K562 (cell line): ENCODE results near the gene OR2G2. TPM values are rescaled to one million over a fixed set of nuclear protein-coding genes. Genes with fewer than 3 reads are reported as not detected.

Source experiments
- ATAC-seq: fragments of 200-7000 bp; cut with Tn5 transposase; 3 replicates; pipeline ENCODE4 v1.9.1; 2020; ENCODE audit warnings: moderate library complexity
- BruUV-seq: library from RNA; stranded (reverse); fragments of 400-500 nt; replicated peaks from 2 replicates; lab custom pipeline; 2021; lab: Mats Ljungman, UMichigan
- CTCF ChIA-PET: fragments of 300-600 bp; formaldehyde crosslinking; extraction: SDS; loops from one replicate; lab custom pipeline; 2021; ENCODE audit warnings: low intra/inter-chr PET ratio; lab: Yijun Ruan, JAX
- POLR2A ChIA-PET: fragments of 300-600, 350-650 bp; sonication (Branson Sonifier 250); formaldehyde crosslinking; extraction: SDS; loops from one replicate; lab custom pipeline; 2021; ENCODE audit warnings: antibody characterized with exemption, inconsistent platforms; lab: Yijun Ruan, JAX
- DNase-seq, 4 experiments: peaks; one replicate each; pipeline versions ENCODE4 v3.0.0 to v3.0.0-alpha.2; 2011 to 2018; ENCODE audit warnings: low spot score in 3 of 4, mixed read lengths in 3 of 4; ENCODE audit errors: extremely low read depth in 1 of 4
- FAIRE-seq: peaks from 2 replicates; lab custom pipeline; 2011; peaks lifted over from hg19 to GRCh38; lab: Jason Lieb, UNC
- H2AFZ ChIP-seq: 2 replicates; pipeline ENCODE4 v1.6.0; 2011; ENCODE audit warnings: low read depth, low read length, control low read depth, inconsistent platforms
- H3K27ac ChIP-seq: fragments of 200-600 bp; 3 replicates; pipeline ENCODE4 v1.8.0; 2011; ENCODE audit warnings: low read depth, mild to moderate bottlenecking, control low read depth, inconsistent platforms, low read length, moderate library complexity, mixed read lengths; ENCODE audit errors: extremely low read depth
- H3K27me3 ChIP-seq, 2 experiments: fragments of 300-600 bp in 1 of 2; 2 replicates in 1 of 2; 3 replicates in 1 of 2; pipeline versions ENCODE4 v1.6.0 to v1.8.0; 2011; ENCODE audit warnings: inconsistent platforms in 2 of 2, low read length in 2 of 2, mild to moderate bottlenecking in 1 of 2, mixed read lengths in 1 of 2, moderate library complexity in 1 of 2; ENCODE audit not compliant: control insufficient read depth in 2 of 2, insufficient read depth in 2 of 2
- H3K36me3 ChIP-seq: fragments of 300-600 bp; 3 replicates; pipeline ENCODE4 v1.8.0; 2011; ENCODE audit warnings: mild to moderate bottlenecking, low read length, inconsistent platforms; ENCODE audit not compliant: control insufficient read depth, insufficient read depth
- H3K4me1 ChIP-seq, 2 experiments: fragments of 200-600 bp in 1 of 2; replicated peaks in 1 of 2; 2 replicates in 1 of 2; 3 replicates in 1 of 2; pipeline versions ENCODE4 v1.5.1 to v1.8.0; 2011; ENCODE audit warnings: inconsistent platforms in 2 of 2, low read length in 2 of 2, mild to moderate bottlenecking in 1 of 2, mixed read lengths in 1 of 2, moderate library complexity in 1 of 2; ENCODE audit not compliant: control insufficient read depth in 2 of 2, insufficient read depth in 2 of 2
- H3K4me2 ChIP-seq: 2 replicates; pipeline ENCODE4 v1.6.1; 2011; ENCODE audit warnings: low read length, control low read depth, inconsistent platforms, mixed read lengths; ENCODE audit not compliant: insufficient read depth
- H3K4me3 ChIP-seq: fragments of 200-600 bp; sonication (generic), shearing (Covaris generic); 2 replicates; pipeline ENCODE4 v1.5.1; 2016; ENCODE audit warnings: control low read depth, inconsistent platforms
- H3K79me2 ChIP-seq: fragments of 200-600 bp; 3 replicates; pipeline ENCODE4 v1.8.0; 2011; ENCODE audit warnings: low read length, inconsistent platforms; ENCODE audit not compliant: control insufficient read depth, insufficient read depth
- H3K9ac ChIP-seq, 2 experiments: 2 replicates each; pipeline versions ENCODE4 v1.6.0 to v1.6.1; 2011; ENCODE audit warnings: low read depth in 2 of 2, low read length in 2 of 2, control low read depth in 1 of 2, inconsistent platforms in 1 of 2, mild to moderate bottlenecking in 1 of 2, mixed read lengths in 1 of 2; ENCODE audit not compliant: insufficient read depth in 1 of 2
- H3K9me1 ChIP-seq: one replicate; pipeline ENCODE4 v1.6.0; 2011; ENCODE audit warnings: inconsistent platforms, mild to moderate bottlenecking, low read length, moderate library complexity; ENCODE audit not compliant: control insufficient read depth, insufficient read depth
- H3K9me3 ChIP-seq: replicated peaks from 2 replicates; pipeline ENCODE4 v1.5.1; 2011; ENCODE audit warnings: low read depth, low read length, inconsistent platforms; ENCODE audit not compliant: control insufficient read depth, insufficient read depth
- H4K20me1 ChIP-seq: replicated peaks from 2 replicates; pipeline ENCODE4 v1.6.1; 2011; ENCODE audit warnings: low read length, inconsistent platforms, mixed read lengths; ENCODE audit not compliant: control insufficient read depth, insufficient read depth
- CCAR2 ChIP-seq: fragments of 200-400 bp; formaldehyde crosslinking; IDR thresholded peaks from 2 replicates; pipeline ENCODE4 v1.6.1; 2017; ENCODE audit warnings: mild to moderate bottlenecking, low read depth, low read length
- TRIM25 ChIP-seq: fragments of 450-650 bp; IDR thresholded peaks from 2 replicates; pipeline ENCODE4 v1.7.0; 2016; ENCODE audit warnings: borderline replicate concordance
- VEZF1 ChIP-seq: fragments of 200-800 bp; sonication (Bioruptor generic); IDR thresholded peaks from 2 replicates; pipeline ENCODE4 v1.6.1; 2017; ENCODE audit warnings: missing genetic modification characterization, missing compliant biosample characterization
- YBX1 ChIP-seq: fragments of 450-650 bp; IDR thresholded peaks from 2 replicates; pipeline ENCODE4 v1.7.1; 2016; ENCODE audit warnings: mild to moderate bottlenecking
- ZBTB5 ChIP-seq: fragments of 450-650 bp; IDR thresholded peaks from 2 replicates; pipeline ENCODE4 v1.6.1; 2017; ENCODE audit warnings: antibody characterized with exemption
- ZNF778 ChIP-seq: fragments of 450-650 bp; formaldehyde crosslinking; IDR thresholded peaks from 2 replicates; pipeline ENCODE4 v1.4.0; 2020; ENCODE audit warnings: mild to moderate bottlenecking, moderate library complexity
- WGBS: fragments of 100-300 bp; shearing (Covaris generic); methylation state at CpG from one replicate; pipeline ENCODE4 v1.1.6; 2016; ENCODE audit warnings: low coverage, mixed read lengths; ENCODE audit not compliant: insufficient coverage; ENCODE audit errors: missing lambda C conversion rate; 5-methylcytosine and 5-hydroxymethylcytosine counted together
- in situ Hi-C: fragments of 300-500 bp; cut with MboI; formaldehyde crosslinking; loops from 4 replicates; pipeline ENCODE4 v1.15.0; 2018; ENCODE audit warnings: inconsistent platforms, mixed read lengths
- intact Hi-C: fragments of 100-400 bp; cut with micrococcal nuclease; formaldehyde crosslinking; loops from 2 replicates; pipeline ENCODE4 v1.14.2; 2022
- polyA plus RNA-seq, 8 experiments: library from polyadenylated mRNA; depleted of rRNA in 4 of 8; stranded (reverse) in 5 of 8; unstranded in 3 of 8; fragments of >200 nt; fragmentation: Nextera tagmentation in 2 of 8; fragmentation: Illumina TruSeq in 1 of 8; extraction: Ambion mirVana in 2 of 8; extraction: Trizol in 1 of 8; gene quantifications; 2 replicates each; pipeline versions ENCODE4 v1.2.1 to v1.2.3, GENCODE V29; 2011 to 2014; ENCODE audit warnings: inconsistent platforms in 1 of 8, missing spikeins in 1 of 8
- total RNA-seq, 7 experiments: library from RNA; depleted of rRNA in 6 of 7; stranded (reverse); fragments of >200 nt in 6 of 7; fragmentation: Illumina TruSeq in 2 of 7; extraction: Trizol in 2 of 7; gene quantifications; 2 replicates each; pipeline versions ENCODE4 v1.2.1 to v1.2.3, GENCODE V29; 2011 to 2021; ENCODE audit warnings: low replicate concordance in 1 of 7

The OR2G2 gene
- total and polyA plus RNA-seq, 9 of the 15 experiments (the other 6 are each of a cell fraction or from before 2014, with no cell fraction given): not detected

GRCh38 chr1:247614625-247615024 lies 26.5 kb downstream of the OR2G2 start:
- H3K9ac ChIP-seq: no peak overlapping the region
- no peaks in the 10 kb centered on the region for H3K9me3 ChIP-seq
- ChIA-PET CTCF (no interaction called here), POLR2A (interaction anchor here (0.6 kb wide), 1 partner anchor 12 kb away, joined by 3 read pairs; no protein-coding TSS in a partner anchor)
- no peaks in the 10 kb centered on the region for H4K20me1 ChIP-seq
- no peaks in the 10 kb centered on the region for H3K79me2 ChIP-seq
- no peak overlapping the region for H3K27ac ChIP-seq
- WGBS: 2% methylated on average over 5 of the region's 5 CpGs
- ATAC-seq (no peak), DNase-seq (no peak), FAIRE-seq (no peak)
- no peaks in the 10 kb centered on the region for H3K36me3 ChIP-seq
- in situ Hi-C loops: no loop called here
- no peaks in the 10 kb centered on the region for H3K4me1 ChIP-seq
- H3K4me3 ChIP-seq: no peak overlapping the region
- TF ChIP-seq YBX1: no peak
- TF ChIP-seq ZNF778 (CRISPR knock-in tag): no peak
- no peaks in the 10 kb centered on the region for H3K9me1 ChIP-seq
- BruUV-seq: no TSS peak
- H3K27me3 ChIP-seq: no peaks in the 10 kb centered on the region
- no peak overlapping the region for H2AFZ ChIP-seq
- intact Hi-C loops: no loop called here
- no peak overlapping the region for H3K4me2 ChIP-seq

GRCh38 chr1:247627951-247628350 lies 39.8 kb downstream of the OR2G2 start:
- Histone ChIP-seq H3K9me3 (no peaks in the 10 kb centered on the region), H3K9me1 (no peaks in the 10 kb centered on the region), H3K4me3 (no peak overlapping the region), H4K20me1 (no peaks in the 10 kb centered on the region), H3K27me3 (no peaks in the 10 kb centered on the region), H3K36me3 (no peaks in the 10 kb centered on the region), H2AFZ (no peak overlapping the region), H3K4me1 (no peaks in the 10 kb centered on the region), H3K79me2 (no peaks in the 10 kb centered on the region), H3K27ac (no peak overlapping the region), H3K9ac (no peak overlapping the region), H3K4me2 (no peak overlapping the region)
- in situ Hi-C loops: no loop called here
- intact Hi-C loops: no loop called here
- 2% methylated on average over 3 of the region's 3 CpGs for WGBS
- CTCF ChIA-PET: no interaction called here
- DNase-seq (no peak), ATAC-seq (no peak), FAIRE-seq (no peak)
- POLR2A ChIA-PET: no interaction called here
- TF ChIP-seq TRIM25 (no peak), CCAR2 (no peak), ZBTB5 (no peak), VEZF1 (no peak)
- BruUV-seq: no TSS peak
